HCT116 (cell line): Measurements from ENCODE around the gene FBXL2. TPM values are rescaled to one million over a fixed set of nuclear protein-coding genes. Genes with fewer than 3 reads are reported as not detected.

Experiments
- ATAC-seq: fragments of 200-7000 bp; cut with Tn5 transposase; 2 replicates; pipeline ENCODE4 v1.9.1; 2020; ENCODE audit warnings: mild to moderate bottlenecking, moderate library complexity
- BruUV-seq: library from RNA; stranded (reverse); fragments of 400-500 nt; replicated peaks from 2 replicates; lab custom pipeline; 2021; lab: Mats Ljungman, UMichigan
- CTCF ChIA-PET: fragments of 300-600 bp; sonication (Branson Sonifier 250); formaldehyde crosslinking; loops from one replicate; lab custom pipeline; 2021; ENCODE audit warnings: antibody characterized with exemption; lab: Charles Lee
- POLR2A ChIA-PET: fragments of 300-600, 350-600 bp; sonication (Branson Sonifier 250); formaldehyde crosslinking; loops from one replicate; lab custom pipeline; 2021; ENCODE audit warnings: antibody characterized with exemption; lab: Charles Lee
- RAD21 ChIA-PET, 2 experiments: fragments of 300-600 bp; sonication (Branson Sonifier 250); formaldehyde crosslinking; loops; one replicate each; lab custom pipeline; 2023; ENCODE audit warnings: low total read pairs in 2 of 2; ENCODE audit not compliant: uncharacterized antibody in 2 of 2, unreplicated experiment in 2 of 2, low non-redundant PET in 1 of 2; lab: Charles Lee
- DNase-seq: peaks from one replicate; pipeline ENCODE4 v3.0.0-alpha.2; 2010; ENCODE audit warnings: low read depth, low spot score
- H2AFZ ChIP-seq: fragments of 200-600 bp; shearing (Covaris generic), sonication (generic); 2 replicates; pipeline ENCODE4 v1.6.1; 2017; ENCODE audit warnings: low read depth, mixed run types, mixed read lengths, antibody characterized with exemption, low read length; ENCODE audit not compliant: poor library complexity, severe bottlenecking
- H3K27ac ChIP-seq: 2 replicates; pipeline ENCODE4 v1.5.1; 2012; ENCODE audit warnings: low read depth, low read length
- H3K27me3 ChIP-seq: fragments of 200-600 bp; sonication (generic); 2 replicates; pipeline ENCODE4 v1.6.1; 2016; ENCODE audit warnings: mixed run types, low read length, mixed read lengths; ENCODE audit not compliant: insufficient read depth
- H3K36me3 ChIP-seq, 2 experiments: fragments of 200-500 bp in 1 of 2; fragments of 200-600 bp in 1 of 2; sonication (Bioruptor generic) in 1 of 2; sonication (generic) in 1 of 2; 2 replicates each; pipeline versions ENCODE4 v1.5.1 to v1.6.1; 2014 to 2016; ENCODE audit warnings: low read length in 2 of 2, inconsistent platforms in 1 of 2, mixed read lengths in 1 of 2, mixed run types in 1 of 2; ENCODE audit not compliant: insufficient read depth in 2 of 2, control insufficient read depth in 1 of 2
- H3K4me1 ChIP-seq, 2 experiments: fragments of 200-600 bp in 1 of 2; sonication (generic) in 1 of 2; 2 replicates each; pipeline versions ENCODE4 v1.5.1 to v1.6.1; 2012 to 2017; ENCODE audit warnings: low read length in 2 of 2, inconsistent platforms in 1 of 2, mild to moderate bottlenecking in 1 of 2, mixed read lengths in 1 of 2, mixed run types in 1 of 2, moderate library complexity in 1 of 2; ENCODE audit not compliant: insufficient read depth in 2 of 2, control insufficient read depth in 1 of 2
- H3K4me2 ChIP-seq: fragments of 200-600 bp; sonication (generic); 2 replicates; pipeline ENCODE4 v1.6.1; 2017; ENCODE audit warnings: mixed run types, low read length, mixed read lengths
- H3K4me3 ChIP-seq, 2 experiments: fragments of 200-600 bp in 1 of 2; sonication (generic) in 1 of 2; replicated peaks in 1 of 2; 2 replicates each; pipeline ENCODE4 v1.5.1; 2011 to 2016; ENCODE audit warnings: low read length in 2 of 2, control low read depth in 1 of 2, low read depth in 1 of 2, mild to moderate bottlenecking in 1 of 2, mixed read lengths in 1 of 2, mixed run types in 1 of 2
- H3K79me2 ChIP-seq: fragments of 200-600 bp; sonication (generic); 2 replicates; pipeline ENCODE4 v1.6.1; 2017; ENCODE audit warnings: mild to moderate bottlenecking, mixed run types, low read length, moderate library complexity, mixed read lengths; ENCODE audit not compliant: insufficient read depth
- H3K9ac ChIP-seq: fragments of 200-600 bp; sonication (generic); 2 replicates; pipeline ENCODE4 v1.6.1; 2016; ENCODE audit warnings: low read length, mixed read lengths
- H3K9me2 ChIP-seq: fragments of 200-600 bp; sonication (generic), shearing (Covaris generic); 2 replicates; pipeline ENCODE4 v1.6.1; 2017; ENCODE audit warnings: mixed run types, mild to moderate bottlenecking, moderate library complexity; ENCODE audit not compliant: insufficient read depth
- H3K9me3 ChIP-seq, 2 experiments: fragments of 200-500 bp in 1 of 2; fragments of 200-600 bp in 1 of 2; sonication (Bioruptor generic) in 1 of 2; sonication (generic) in 1 of 2; 2 replicates each; pipeline ENCODE4 v1.6.1; 2014 to 2017; ENCODE audit warnings: low read length in 2 of 2, mixed read lengths in 2 of 2, inconsistent platforms in 1 of 2, low read depth in 1 of 2, mild to moderate bottlenecking in 1 of 2, mixed run types in 1 of 2, moderate library complexity in 1 of 2; ENCODE audit not compliant: control insufficient read depth in 1 of 2, insufficient read depth in 1 of 2
- H4K20me1 ChIP-seq: fragments of 200-600 bp; sonication (generic), shearing (Covaris generic); 2 replicates; pipeline ENCODE4 v1.6.1; 2017; ENCODE audit warnings: mixed run types, mild to moderate bottlenecking, moderate library complexity; ENCODE audit not compliant: insufficient read depth
- CTCF ChIP-seq, 3 experiments: fragments of 200-600 bp in 1 of 3; sonication (generic) in 1 of 3; IDR thresholded peaks in 2 of 3; conservative IDR thresholded peaks in 1 of 3; 2 replicates each; pipeline ENCODE4 v1.5.1; 2012 to 2017; ENCODE audit warnings: low read depth in 2 of 3, low read length in 2 of 3, antibody characterized with exemption in 1 of 3, borderline replicate concordance in 1 of 3, control low read depth in 1 of 3, mild to moderate bottlenecking in 1 of 3, mixed read lengths in 1 of 3, mixed run types in 1 of 3, moderate library complexity in 1 of 3; ENCODE audit not compliant: insufficient read depth in 1 of 3
- ELF1 ChIP-seq: IDR thresholded peaks from 2 replicates; pipeline ENCODE4 v1.6.1; 2012; ENCODE audit warnings: low read depth, borderline replicate concordance
- EZH2phosphoT487 ChIP-seq: fragments of 200-600 bp; IDR thresholded peaks from 2 replicates; pipeline ENCODE4 v1.6.1; 2018; ENCODE audit warnings: antibody characterized with exemption, borderline replicate concordance
- FOSL1 ChIP-seq: IDR thresholded peaks from 2 replicates; pipeline ENCODE4 v1.6.1; 2012; ENCODE audit warnings: low read depth
- JUND ChIP-seq: IDR thresholded peaks from 2 replicates; pipeline ENCODE4 v1.6.1; 2012
- POLR2A ChIP-seq: IDR thresholded peaks from 2 replicates; pipeline ENCODE4 v1.7.0; 2011; ENCODE audit warnings: borderline replicate concordance; ENCODE audit not compliant: insufficient read depth, insufficient read length; ENCODE audit errors: extremely low read depth
- SRF ChIP-seq: IDR thresholded peaks from 2 replicates; pipeline ENCODE4 v1.6.1; 2012; ENCODE audit warnings: low read depth
- YY1 ChIP-seq: IDR thresholded peaks from 2 replicates; pipeline ENCODE4 v1.6.1; 2011; ENCODE audit warnings: low read length, low read depth, moderate library complexity, mild to moderate bottlenecking; ENCODE audit not compliant: insufficient replicate concordance; ENCODE audit errors: extremely low read depth
- ZBTB33 ChIP-seq: IDR thresholded peaks from 2 replicates; pipeline ENCODE4 v1.6.1; 2011; ENCODE audit warnings: mild to moderate bottlenecking, low read length, moderate library complexity; ENCODE audit not compliant: insufficient replicate concordance; ENCODE audit errors: extremely low read depth
- intact Hi-C: fragments of 100-400 bp; cut with micrococcal nuclease; formaldehyde crosslinking; loops from 2 replicates; pipeline ENCODE4 v1.10.0; 2022
- total RNA-seq: library from RNA; stranded (reverse); gene quantifications from one replicate; pipeline ENCODE4 v1.2.1, GENCODE V29; 2021; ENCODE audit not compliant: unreplicated experiment

The FBXL2 gene
- total RNA-seq, 1 experiment from 2014 or later: 12.8 TPM

DNA sequence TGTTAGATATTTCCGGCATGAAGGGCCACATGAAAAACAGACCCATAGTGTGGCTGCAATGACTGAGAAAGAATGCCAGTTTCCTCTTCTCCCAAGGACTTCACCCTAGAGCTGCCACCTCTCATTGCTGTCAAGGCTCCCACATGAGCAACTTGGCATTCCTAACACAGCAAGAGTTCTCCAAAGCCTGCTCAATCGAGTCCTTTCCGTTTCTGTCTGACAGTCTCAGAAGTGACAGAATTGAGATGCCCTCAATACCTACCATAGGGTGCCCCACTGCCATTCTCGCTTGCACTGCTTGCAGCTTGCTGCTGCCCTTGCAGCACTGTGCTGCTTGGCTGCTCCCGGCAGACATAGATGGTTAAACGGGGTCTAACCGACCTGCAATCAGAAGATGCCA lies 118.7 kb downstream of the FBXL2 start:
- no peak for DNase-seq
- Histone ChIP-seq H3K4me3 (no peak overlapping the region), H2AFZ (no peak overlapping the region), H3K9me3 (no peaks in the 10 kb centered on the region), H3K79me2 (no peaks in the 10 kb centered on the region; the same call in 1 of the 2 replicates), H3K9me2 (no peaks in the 10 kb centered on the region), H3K36me3 (peaks cover 48 to 57% of the 10 kb centered on the region in 2 experiments; a peak in 3 of 4 replicates), H3K9ac (no peak overlapping the region), H3K27ac (no peak overlapping the region), H3K27me3 (no peaks in the 10 kb centered on the region), H3K4me2 (no peak overlapping the region), H3K4me1 (peaks cover 19 to 20% of the 10 kb centered on the region in 2 experiments), H4K20me1 (peaks cover 22% of the 10 kb centered on the region)
- no peak for ATAC-seq
- RAD21 ChIA-PET: no interaction called here
- POLR2A ChIA-PET: no interaction called here
- no peak for TF ChIP-seq FOSL1
- no peak for TF ChIP-seq POLR2A
- no peak for TF ChIP-seq YY1
- no peak for TF ChIP-seq JUND
- no peak for TF ChIP-seq EZH2phosphoT487
- TF ChIP-seq ZBTB33: no peak
- TF ChIP-seq SRF: no peak
- TF ChIP-seq ELF1: no peak
- TF ChIP-seq CTCF (IDR thresholded peaks at IDR 0.05 in 2 of 3, conservative IDR thresholded peaks at IDR 0.05 in 1 of 3; ENCODE audit: borderline replicate concordance in 1 of 3, insufficient read depth in 1 of 3, low read depth in 2 of 3, low read length in 2 of 3): no peak
- CTCF ChIA-PET: interaction anchor here (1.4 to 1.9 kb wide), 2 partner anchors 23 to 391 kb away, joined by 5 to 9 read pairs; no protein-coding TSS in a partner anchor
- no TSS peak for BruUV-seq
- intact Hi-C loops: loop anchor here (10.0 kb wide), 1 partner anchor 379 kb away; no protein-coding TSS in a partner anchor
